Measurements from ENCODE around the gene LDLRAD3. TPM values are rescaled to one million over a fixed set of nuclear protein-coding genes. Genes with fewer than 3 reads are reported as not detected.

LDLRAD3 gene
- total RNA-seq, 1 experiment from 2014 or later, result 12.1 TPM

DNA sequence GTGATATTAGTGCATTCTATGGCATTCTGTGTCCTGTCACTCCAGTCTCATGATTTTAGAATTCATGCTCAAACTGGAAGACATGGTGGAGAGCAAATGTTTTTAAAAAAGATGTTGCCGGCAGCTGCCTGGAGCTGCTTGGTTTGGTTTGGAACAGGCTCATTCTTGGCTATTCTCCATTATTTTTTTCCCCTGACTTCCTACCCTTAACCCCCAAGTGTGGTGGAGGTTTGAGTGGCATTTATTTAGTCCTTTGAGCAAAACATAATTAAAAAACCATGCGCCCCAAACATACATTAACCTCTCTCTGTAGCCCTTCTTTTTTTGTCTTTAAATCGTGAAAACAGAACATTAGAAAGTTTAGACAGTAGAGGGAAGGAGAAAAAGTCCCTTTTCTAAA lies 94.7 kb downstream of the LDLRAD3 start:
- Histone ChIP-seq H4K8ac (replicated peaks; ENCODE audit: insufficient read length, low read depth, low read length) (no peak overlapping the region), H3K9ac (ENCODE audit: extremely low read depth, insufficient read length, low read length) (no peak overlapping the region), H3K27me3 (ENCODE audit: insufficient read depth, low read length) (no peaks in the 10 kb centered on the region), H2BK20ac (ENCODE audit: low read depth, low read length, poor library complexity, severe bottlenecking) (no peak overlapping the region), H3K4ac (ENCODE audit: low read depth, low read length) (no peak overlapping the region), H4K20me1 (ENCODE audit: control insufficient read depth, insufficient read depth, insufficient read length) (no peaks in the 10 kb centered on the region), H3K4me2 (ENCODE audit: insufficient read depth, insufficient read length, low read length) (no peak overlapping the region), H3T11ph (ENCODE audit: low read length) (no peak overlapping the region), H3K9me3 (ENCODE audit: control insufficient read depth, low read depth, low read length) (no peaks in the 10 kb centered on the region), H2BK120ac (ENCODE audit: low read depth, low read length, poor library complexity, severe bottlenecking) (no peak overlapping the region), H3K18ac (ENCODE audit: insufficient read length, low read depth, low read length) (no peak overlapping the region), H3K23ac (ENCODE audit: insufficient read length, low read depth, low read length) (no peak overlapping the region), H3K56ac (ENCODE audit: insufficient read length, low read depth, low read length) (no peak overlapping the region), H3K23me2 (ENCODE audit: insufficient read length, low read depth, low read length, poor library complexity, severe bottlenecking) (no peaks in the 10 kb centered on the region), H2BK12ac (ENCODE audit: insufficient read length, low read depth, low read length) (no peak overlapping the region), H2AFZ (ENCODE audit: low read length) (no peak overlapping the region), H2AK5ac (ENCODE audit: insufficient read length, low read length) (no peak overlapping the region), H4K91ac (ENCODE audit: insufficient read length, low read depth, low read length) (no peak overlapping the region), H3K14ac (ENCODE audit: insufficient read depth, low read length) (no peak overlapping the region), H3K27ac (ENCODE audit: insufficient read length, low read depth, low read length) (no peak overlapping the region), H3K79me1 (ENCODE audit: insufficient read depth, low read depth, low read length, poor library complexity, severe bottlenecking) (peaks cover 5% of the 10 kb centered on the region), H2BK5ac (ENCODE audit: insufficient read length, low read length) (no peak overlapping the region), H3K79me2 (ENCODE audit: insufficient read depth, low read length) (no peaks in the 10 kb centered on the region), H4K5ac (ENCODE audit: insufficient read length, low read depth, low read length) (no peak overlapping the region), H2BK15ac (ENCODE audit: low read depth, low read length) (no peak overlapping the region), H3K4me1 (ENCODE audit: insufficient read depth, low read length) (peaks cover 2% of the 10 kb centered on the region; the same call in 1 of the 2 replicates)
- no peak overlapping the region for H3K4me3 Mint-ChIP-seq
- peak overlapping the region in 1 of 3 experiments; percentile 78; a peak in 3 of 7 replicates for H3K27ac Mint-ChIP-seq
- no CpG with 5 or more reads among the region's 3 CpGs for WGBS (ENCODE audit: extremely low coverage, insufficient read length, low lambda C conversion rate)
- H3K4me1 Mint-ChIP-seq, result peaks cover 26 to 29% of the 10 kb centered on the region in 2 experiments
- no peaks in the 10 kb centered on the region for H3K27me3 Mint-ChIP-seq (ENCODE audit: low read depth)
- DNase-seq, result no peak
- H3K9me3 Mint-ChIP-seq, result no peaks in the 10 kb centered on the region
- peaks cover 4 to 19% (median 4%) of the 10 kb centered on the region in 3 experiments; a peak in 5 of 7 replicates for H3K36me3 Mint-ChIP-seq (ENCODE audit: insufficient read depth in 1 of 3, low read depth in 3 of 3)
- TF ChIP-seq, protein P1, sequence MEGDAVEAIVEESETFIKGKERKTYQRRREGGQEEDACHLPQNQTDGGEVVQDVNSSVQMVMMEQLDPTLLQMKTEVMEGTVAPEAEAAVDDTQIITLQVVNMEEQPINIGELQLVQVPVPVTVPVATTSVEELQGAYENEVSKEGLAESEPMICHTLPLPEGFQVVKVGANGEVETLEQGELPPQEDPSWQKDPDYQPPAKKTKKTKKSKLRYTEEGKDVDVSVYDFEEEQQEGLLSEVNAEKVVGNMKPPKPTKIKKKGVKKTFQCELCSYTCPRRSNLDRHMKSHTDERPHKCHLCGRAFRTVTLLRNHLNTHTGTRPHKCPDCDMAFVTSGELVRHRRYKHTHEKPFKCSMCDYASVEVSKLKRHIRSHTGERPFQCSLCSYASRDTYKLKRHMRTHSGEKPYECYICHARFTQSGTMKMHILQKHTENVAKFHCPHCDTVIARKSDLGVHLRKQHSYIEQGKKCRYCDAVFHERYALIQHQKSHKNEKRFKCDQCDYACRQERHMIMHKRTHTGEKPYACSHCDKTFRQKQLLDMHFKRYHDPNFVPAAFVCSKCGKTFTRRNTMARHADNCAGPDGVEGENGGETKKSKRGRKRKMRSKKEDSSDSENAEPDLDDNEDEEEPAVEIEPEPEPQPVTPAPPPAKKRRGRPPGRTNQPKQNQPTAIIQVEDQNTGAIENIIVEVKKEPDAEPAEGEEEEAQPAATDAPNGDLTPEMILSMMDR (conservative IDR thresholded peaks at IDR 0.05), result no peak
